IMR-90 (cell line): ENCODE data around the gene IL17A. TPM values are rescaled to one million over a fixed set of nuclear protein-coding genes. Genes with fewer than 3 reads are reported as not detected.

Experiments used
- ATAC-seq: fragments of 200-7000 bp; cut with Tn5 transposase; 2 replicates; pipeline ENCODE4 v1.9.1; 2020; ENCODE audit warnings: low read depth, mild to moderate bottlenecking, moderate library complexity
- BruUV-seq: library from RNA; stranded (reverse); fragments of 400-500 nt; replicated peaks from 2 replicates; lab custom pipeline; 2021; lab: Mats Ljungman, UMichigan
- CTCF ChIA-PET: fragments of 300-600 bp; formaldehyde crosslinking; extraction: SDS; loops from one replicate; lab custom pipeline; 2021; ENCODE audit warnings: antibody characterized with exemption; lab: Yijun Ruan, JAX
- POLR2A ChIA-PET: fragments of 300-600 bp; sonication (Branson Sonifier 250); formaldehyde crosslinking; loops from one replicate; lab custom pipeline; 2022; ENCODE audit warnings: antibody characterized with exemption; ENCODE audit not compliant: unreplicated experiment; lab: Charles Lee
- DNase-seq: peaks from one replicate; pipeline ENCODE4 v3.0.0; 2013
- H2AFZ ChIP-seq: replicated peaks from 2 replicates; pipeline ENCODE3; 2013; ENCODE audit warnings: low read length, mild to moderate bottlenecking; ENCODE audit not compliant: poor library complexity
- H2AK5ac ChIP-seq: 2 replicates; pipeline ENCODE4 v1.6.1; 2013; ENCODE audit warnings: low read depth, low read length, inconsistent platforms
- H2AK9ac ChIP-seq: replicated peaks from 2 replicates; pipeline ENCODE3; 2013; ENCODE audit warnings: mild to moderate bottlenecking, low read depth, low read length, moderate library complexity; ENCODE audit not compliant: poor library complexity
- H2BK120ac ChIP-seq: 2 replicates; pipeline ENCODE4 v1.6.1; 2013; ENCODE audit warnings: low read depth, low read length, inconsistent platforms
- H2BK15ac ChIP-seq: 3 replicates; pipeline ENCODE4 v1.6.1; 2013; ENCODE audit warnings: low read depth, low read length, inconsistent platforms
- H2BK20ac ChIP-seq: 2 replicates; pipeline ENCODE4 v1.6.1; 2013; ENCODE audit warnings: low read depth, mild to moderate bottlenecking, inconsistent platforms, low read length, moderate library complexity
- H2BK5ac ChIP-seq: 2 replicates; pipeline ENCODE4 v1.6.1; 2013; ENCODE audit warnings: mild to moderate bottlenecking, low read depth, low read length, inconsistent platforms; ENCODE audit not compliant: poor library complexity, severe bottlenecking
- H3K14ac ChIP-seq: replicated peaks from 2 replicates; pipeline ENCODE4 v1.6.1; 2013; ENCODE audit warnings: low read depth, low read length, inconsistent platforms
- H3K18ac ChIP-seq: 2 replicates; pipeline ENCODE4 v1.6.1; 2013; ENCODE audit warnings: low read depth, low read length, control low read depth
- H3K23ac ChIP-seq: 2 replicates; pipeline ENCODE4 v1.6.1; 2013; ENCODE audit warnings: low read depth, low read length, inconsistent platforms
- H3K27ac ChIP-seq: 2 replicates; pipeline ENCODE4 v1.5.1; 2013; ENCODE audit warnings: mild to moderate bottlenecking, control low read depth, low read length; ENCODE audit not compliant: insufficient read depth
- H3K27me3 ChIP-seq: 2 replicates; pipeline ENCODE4 v1.6.1; 2013; ENCODE audit warnings: low read length; ENCODE audit not compliant: control insufficient read depth, insufficient read depth
- H3K36me3 ChIP-seq: 2 replicates; pipeline ENCODE4 v1.6.1; 2013; ENCODE audit warnings: low read length, mixed read lengths; ENCODE audit not compliant: control insufficient read depth, insufficient read depth
- H3K4ac ChIP-seq: 2 replicates; pipeline ENCODE4 v1.6.1; 2013; ENCODE audit warnings: low read depth, low read length, inconsistent platforms
- H3K4me1 ChIP-seq: 2 replicates; pipeline ENCODE4 v1.6.1; 2013; ENCODE audit warnings: low read length, mixed read lengths; ENCODE audit not compliant: control insufficient read depth, insufficient read depth
- H3K4me2 ChIP-seq: 2 replicates; pipeline ENCODE4 v1.6.1; 2013; ENCODE audit warnings: low read depth, mild to moderate bottlenecking, control low read depth, low read length, moderate library complexity
- H3K4me3 ChIP-seq: 2 replicates; pipeline ENCODE4 v1.5.1; 2013; ENCODE audit warnings: low read depth, mild to moderate bottlenecking, control low read depth, low read length, moderate library complexity; ENCODE audit not compliant: insufficient read depth
- H3K56ac ChIP-seq: 2 replicates; pipeline ENCODE4 v1.6.1; 2013; ENCODE audit warnings: low read length, inconsistent platforms; ENCODE audit not compliant: insufficient read depth; ENCODE audit errors: extremely low read depth
- H3K79me1 ChIP-seq, 2 experiments: 2 replicates each; pipeline ENCODE4 v1.6.1; 2013; ENCODE audit warnings: low read length in 2 of 2, inconsistent platforms in 1 of 2, low read depth in 1 of 2
- H3K9ac ChIP-seq: 2 replicates; pipeline ENCODE4 v1.6.1; 2013; ENCODE audit warnings: low read depth, low read length, control low read depth
- H3K9me1 ChIP-seq: 2 replicates; pipeline ENCODE4 v1.6.1; 2013; ENCODE audit warnings: low read length, inconsistent platforms; ENCODE audit not compliant: insufficient read depth
- H3K9me3 ChIP-seq: 2 replicates; pipeline ENCODE4 v1.6.1; 2013; ENCODE audit warnings: low read length; ENCODE audit not compliant: control insufficient read depth, insufficient read depth
- H4K20me1 ChIP-seq: 2 replicates; pipeline ENCODE4 v1.6.1; 2013; ENCODE audit warnings: low read length, inconsistent platforms; ENCODE audit not compliant: insufficient read depth
- H4K5ac ChIP-seq: 2 replicates; pipeline ENCODE4 v1.6.1; 2013; ENCODE audit warnings: mild to moderate bottlenecking, low read depth, low read length, control low read depth
- H4K8ac ChIP-seq, 2 experiments: 2 replicates each; pipeline ENCODE4 v1.6.1; 2013; ENCODE audit warnings: low read depth in 2 of 2, low read length in 2 of 2, control low read depth in 1 of 2, inconsistent platforms in 1 of 2
- H4K91ac ChIP-seq: 2 replicates; pipeline ENCODE4 v1.6.1; 2013; ENCODE audit warnings: low read depth, low read length, inconsistent platforms; ENCODE audit not compliant: insufficient read depth
- MAFK ChIP-seq: IDR thresholded peaks from 2 replicates; pipeline ENCODE4 v1.6.1; 2012; ENCODE audit warnings: low read depth, low read length, improper control_type of control experiment
- MAZ ChIP-seq: IDR thresholded peaks from 2 replicates; pipeline ENCODE4 v1.6.1; 2012; ENCODE audit warnings: low read depth, mild to moderate bottlenecking, low read length, improper control_type of control experiment, moderate library complexity, borderline replicate concordance
- MXI1 ChIP-seq: IDR thresholded peaks from 2 replicates; pipeline ENCODE4 v1.6.1; 2012; ENCODE audit warnings: low read depth, mild to moderate bottlenecking, low read length, moderate library complexity, borderline replicate concordance
- NFE2L2 ChIP-seq: fragments of 150-350 bp; IDR thresholded peaks from 2 replicates; pipeline ENCODE4 v1.6.1; 2016; ENCODE audit warnings: low read depth, mild to moderate bottlenecking, low read length
- POLR2A ChIP-seq: IDR thresholded peaks from 2 replicates; pipeline ENCODE4 v1.6.1; 2012; ENCODE audit warnings: mild to moderate bottlenecking, low read depth, low read length
- RFX5 ChIP-seq: IDR thresholded peaks from 2 replicates; pipeline ENCODE4 v1.8.0; 2012; ENCODE audit warnings: low read depth, mild to moderate bottlenecking, low read length, moderate library complexity
- SMC3 ChIP-seq: fragments of 150-350 bp; IDR thresholded peaks from 2 replicates; pipeline ENCODE4 v1.6.1; 2016; ENCODE audit warnings: low read depth, mild to moderate bottlenecking, antibody characterized with exemption, low read length, moderate library complexity
- USF2 ChIP-seq: fragments of 150-350 bp; IDR thresholded peaks from 2 replicates; pipeline ENCODE4 v1.6.1; 2017; ENCODE audit warnings: mild to moderate bottlenecking, antibody characterized with exemption, low read length, low read depth
- WGBS, 2 experiments: methylation state at CpG; one replicate each; pipeline versions ENCODE4 v1.1.5 to v1.1.7; 2013; ENCODE audit warnings: missing lambda C conversion rate in 2 of 2; ENCODE audit not compliant: insufficient read length in 1 of 2; ENCODE audit errors: extremely low coverage in 2 of 2; 5-methylcytosine and 5-hydroxymethylcytosine counted together
- dilution Hi-C: fragments of 300-500 bp; cut with HindIII; formaldehyde crosslinking; loops from one replicate; pipeline ENCODE4 v1.14.3; 2018; ENCODE audit warnings: low sequenced_read_pairs; ENCODE audit not compliant: unreplicated experiment
- in situ Hi-C: fragments of 300-500 bp; cut with MboI; formaldehyde crosslinking; loops from 3 replicates; pipeline ENCODE4 v1.14.3; 2019; ENCODE audit warnings: low sequenced_read_pairs, inconsistent platforms, mixed read lengths
- intact Hi-C: fragments of 100-400 bp; cut with micrococcal nuclease; formaldehyde crosslinking; loops from 2 replicates; pipeline ENCODE4 v1.10.0; 2022
- polyA plus RNA-seq, 3 experiments: library from polyadenylated mRNA; depleted of rRNA; stranded (reverse); fragments of >200 nt; gene quantifications; 2 replicates each; pipeline ENCODE4 v1.2.3, GENCODE V29; 2012; ENCODE audit warnings: low replicate concordance in 1 of 3
- total RNA-seq: library from RNA; depleted of rRNA; stranded (reverse); fragments of >200 nt; gene quantifications from 2 replicates; pipeline ENCODE4 v1.2.3, GENCODE V29; 2012
- TF ChIP-seq, protein P1 (sequence below): conservative IDR thresholded peaks from 2 replicates; pipeline ENCODE4 v1.5.1; 2012; ENCODE audit warnings: mild to moderate bottlenecking, low read depth, low read length, improper control_type of control experiment

The IL17A gene
- total and polyA plus RNA-seq, 2 of the 4 experiments (the other 2 are of a cell fraction): not detected

DNA sequence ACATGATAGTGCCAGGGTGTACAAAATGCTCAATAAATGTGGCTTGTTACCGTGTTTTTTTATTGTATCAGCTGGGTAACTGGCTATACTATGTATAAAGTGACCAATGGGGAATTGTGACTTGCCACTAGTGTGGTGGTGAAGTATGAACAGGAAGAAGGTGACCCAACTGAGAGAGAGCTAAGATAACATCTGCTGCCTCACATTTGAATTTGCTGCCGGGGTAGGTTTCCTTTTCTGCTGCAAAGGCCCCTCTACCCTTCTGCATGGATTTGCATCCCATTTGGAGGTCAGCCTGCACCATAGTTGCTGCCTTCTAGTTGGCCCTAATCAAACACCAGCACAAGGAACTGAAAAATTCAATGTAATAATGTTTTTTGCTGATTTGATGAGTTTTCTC is 24.1 kb downstream of the IL17A start:
- in situ Hi-C loops (no loop called here), intact Hi-C loops (no loop called here), dilution Hi-C loops (no loop called here)
- no peak overlapping the region for H3K23ac ChIP-seq
- H3K9me3 ChIP-seq: no peaks in the 10 kb centered on the region
- no peaks in the 10 kb centered on the region for H4K20me1 ChIP-seq
- no peak overlapping the region for H3K56ac ChIP-seq
- H3K4me3 ChIP-seq: no peak overlapping the region
- no peak overlapping the region for H2AK9ac ChIP-seq
- no peak for TF ChIP-seq SMC3
- TF ChIP-seq POLR2A: no peak
- no peak for TF ChIP-seq USF2
- no peak for TF ChIP-seq MAZ
- TF ChIP-seq MXI1: no peak
- TF ChIP-seq NFE2L2: no peak
- no peak for TF ChIP-seq MAFK
- TF ChIP-seq, protein P1, sequence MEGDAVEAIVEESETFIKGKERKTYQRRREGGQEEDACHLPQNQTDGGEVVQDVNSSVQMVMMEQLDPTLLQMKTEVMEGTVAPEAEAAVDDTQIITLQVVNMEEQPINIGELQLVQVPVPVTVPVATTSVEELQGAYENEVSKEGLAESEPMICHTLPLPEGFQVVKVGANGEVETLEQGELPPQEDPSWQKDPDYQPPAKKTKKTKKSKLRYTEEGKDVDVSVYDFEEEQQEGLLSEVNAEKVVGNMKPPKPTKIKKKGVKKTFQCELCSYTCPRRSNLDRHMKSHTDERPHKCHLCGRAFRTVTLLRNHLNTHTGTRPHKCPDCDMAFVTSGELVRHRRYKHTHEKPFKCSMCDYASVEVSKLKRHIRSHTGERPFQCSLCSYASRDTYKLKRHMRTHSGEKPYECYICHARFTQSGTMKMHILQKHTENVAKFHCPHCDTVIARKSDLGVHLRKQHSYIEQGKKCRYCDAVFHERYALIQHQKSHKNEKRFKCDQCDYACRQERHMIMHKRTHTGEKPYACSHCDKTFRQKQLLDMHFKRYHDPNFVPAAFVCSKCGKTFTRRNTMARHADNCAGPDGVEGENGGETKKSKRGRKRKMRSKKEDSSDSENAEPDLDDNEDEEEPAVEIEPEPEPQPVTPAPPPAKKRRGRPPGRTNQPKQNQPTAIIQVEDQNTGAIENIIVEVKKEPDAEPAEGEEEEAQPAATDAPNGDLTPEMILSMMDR: no peak
- no peak for TF ChIP-seq RFX5
- H4K91ac ChIP-seq: no peak overlapping the region
- H3K27ac ChIP-seq: no peak overlapping the region
- ATAC-seq (no peak), DNase-seq (no peak)
- H3K27me3 ChIP-seq: no peaks in the 10 kb centered on the region
- ChIA-PET CTCF (no interaction called here), POLR2A (no interaction called here)
- H3K14ac ChIP-seq: no peak overlapping the region
- H3K9ac ChIP-seq: no peak overlapping the region
- no peak overlapping the region for H2BK15ac ChIP-seq
- no peak overlapping the region for H4K8ac ChIP-seq
- no peaks in the 10 kb centered on the region for H3K36me3 ChIP-seq
- H3K79me1 ChIP-seq: no peaks in the 10 kb centered on the region
- H2BK120ac ChIP-seq: no peak overlapping the region
- no peak overlapping the region for H2AK5ac ChIP-seq
- no peak overlapping the region for H4K5ac ChIP-seq
- no peak overlapping the region for H2AFZ ChIP-seq
- BruUV-seq: no TSS peak
- H2BK5ac ChIP-seq: no peak overlapping the region
- no peaks in the 10 kb centered on the region for H3K9me1 ChIP-seq
- no peaks in the 10 kb centered on the region for H3K4me1 ChIP-seq
- H2BK20ac ChIP-seq: no peak overlapping the region
- 56% methylated on average over 1 of the region's 2 CpGs; no CpG with 5 or more reads in 1 of the 2 experiments for whole genome bisulfite sequencing, 2 experiments
- no peak overlapping the region for H3K4ac ChIP-seq
- no peak overlapping the region for H3K4me2 ChIP-seq
- no peak overlapping the region for H3K18ac ChIP-seq
